PFSK-1 (cell line): ENCODE data around the gene NTN3.

Experiments used
- POLR2AphosphoS5 ChIP-seq: IDR thresholded peaks from 2 replicates; pipeline ENCODE4 v1.6.1; 2012; ENCODE audit warnings: low read depth, mild to moderate bottlenecking, control low read depth, low read length, moderate library complexity
- SIN3A ChIP-seq: IDR thresholded peaks from 2 replicates; pipeline ENCODE4 v1.6.1; 2012; ENCODE audit warnings: mild to moderate bottlenecking, low read length, moderate library complexity, borderline replicate concordance; ENCODE audit not compliant: insufficient read depth

DNA sequence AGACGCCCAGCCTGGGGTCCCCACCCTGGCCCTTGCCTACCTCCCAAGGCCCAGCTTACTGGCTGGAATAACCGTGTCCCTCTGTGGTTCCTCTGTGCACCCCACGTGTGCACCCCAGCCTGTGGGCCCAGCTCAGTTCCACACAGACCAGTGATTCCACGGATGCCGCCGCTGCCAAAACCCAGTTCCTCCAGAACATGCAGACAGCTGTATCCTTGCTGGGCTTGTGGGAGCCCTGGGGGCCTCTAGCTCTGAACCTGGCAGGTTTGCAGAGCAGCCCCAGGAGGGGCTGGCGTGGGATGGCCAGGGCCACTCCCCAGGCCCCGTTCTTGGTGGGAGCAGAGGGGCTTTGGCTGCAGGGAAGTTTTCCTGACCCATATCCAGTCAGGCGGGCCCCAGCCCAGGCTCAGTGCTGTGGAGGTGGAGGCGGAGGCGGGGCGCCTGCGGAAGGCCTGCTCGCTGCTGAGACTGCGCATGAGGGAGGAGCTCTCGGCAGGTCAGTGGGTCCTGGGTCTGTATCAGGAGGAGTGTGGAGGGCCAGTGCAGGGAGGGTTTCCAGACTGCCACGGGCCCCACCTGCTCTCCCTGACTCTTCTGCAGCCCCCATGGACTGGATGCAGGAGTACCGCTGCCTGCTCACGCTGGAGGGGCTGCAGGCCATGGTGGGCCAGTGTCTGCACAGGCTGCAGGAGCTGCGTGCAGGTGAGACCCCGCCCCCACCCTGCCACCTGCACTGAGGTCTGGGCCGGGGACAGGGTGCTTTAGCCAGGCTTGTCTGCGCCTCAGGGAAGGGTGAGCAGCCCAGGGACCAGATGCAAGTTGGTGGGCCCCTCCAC is 8.8 kb upstream of the NTN3 start:
- no peak for TF ChIP-seq POLR2AphosphoS5
- no peak for TF ChIP-seq SIN3A
